ENCODE measurements around the gene B3GALT2.

DNA sequence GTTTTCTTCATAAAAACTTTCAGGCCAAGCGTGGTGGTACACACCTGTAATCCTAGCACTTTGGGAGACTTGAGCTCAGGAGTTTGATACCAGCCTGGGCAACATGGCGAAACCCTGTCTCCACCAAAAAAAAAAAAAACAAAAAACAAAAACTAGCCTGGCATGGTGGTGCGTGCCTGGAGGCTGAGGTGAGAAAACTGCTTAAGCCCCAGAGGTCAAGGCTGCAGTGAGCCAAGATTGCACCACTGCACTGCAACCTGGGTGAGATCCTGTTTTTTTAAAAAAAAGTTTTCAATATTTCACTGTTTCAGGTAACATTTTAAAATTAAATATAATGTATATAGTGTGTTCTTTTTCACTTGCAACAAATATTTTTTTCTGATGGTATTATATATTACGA lies 13.5 kb upstream of the B3GALT2 start:
- TF ChIP-seq, protein P1, sequence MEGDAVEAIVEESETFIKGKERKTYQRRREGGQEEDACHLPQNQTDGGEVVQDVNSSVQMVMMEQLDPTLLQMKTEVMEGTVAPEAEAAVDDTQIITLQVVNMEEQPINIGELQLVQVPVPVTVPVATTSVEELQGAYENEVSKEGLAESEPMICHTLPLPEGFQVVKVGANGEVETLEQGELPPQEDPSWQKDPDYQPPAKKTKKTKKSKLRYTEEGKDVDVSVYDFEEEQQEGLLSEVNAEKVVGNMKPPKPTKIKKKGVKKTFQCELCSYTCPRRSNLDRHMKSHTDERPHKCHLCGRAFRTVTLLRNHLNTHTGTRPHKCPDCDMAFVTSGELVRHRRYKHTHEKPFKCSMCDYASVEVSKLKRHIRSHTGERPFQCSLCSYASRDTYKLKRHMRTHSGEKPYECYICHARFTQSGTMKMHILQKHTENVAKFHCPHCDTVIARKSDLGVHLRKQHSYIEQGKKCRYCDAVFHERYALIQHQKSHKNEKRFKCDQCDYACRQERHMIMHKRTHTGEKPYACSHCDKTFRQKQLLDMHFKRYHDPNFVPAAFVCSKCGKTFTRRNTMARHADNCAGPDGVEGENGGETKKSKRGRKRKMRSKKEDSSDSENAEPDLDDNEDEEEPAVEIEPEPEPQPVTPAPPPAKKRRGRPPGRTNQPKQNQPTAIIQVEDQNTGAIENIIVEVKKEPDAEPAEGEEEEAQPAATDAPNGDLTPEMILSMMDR (IDR thresholded peaks at IDR 0.05), result no peak
- no peak for TF ChIP-seq ZFX (IDR thresholded peaks at IDR 0.05; ENCODE audit: borderline replicate concordance)

Data from 22Rv1 (cell line).